Measurements from ENCODE around the gene SLC66A1.

DNA sequence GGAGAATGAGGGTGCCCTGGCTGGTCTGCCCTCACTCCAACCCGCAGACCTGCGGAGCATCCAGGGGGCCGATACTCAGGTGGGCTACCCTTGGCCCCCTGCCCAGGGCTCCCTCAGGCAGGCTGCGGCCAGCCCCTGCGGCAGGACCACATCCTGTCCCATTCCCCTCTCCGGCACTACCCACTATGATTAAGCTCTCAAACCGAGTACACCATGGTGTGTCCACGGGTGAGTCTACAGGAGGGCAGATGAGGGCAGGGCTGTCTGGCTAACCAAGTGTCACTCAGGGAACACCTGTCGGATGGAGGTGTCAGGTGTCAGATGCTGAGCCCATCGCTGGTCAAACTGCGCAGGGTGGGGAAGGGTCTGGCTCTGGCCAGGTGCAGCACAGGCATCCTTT is 47.2 kb downstream of the SLC66A1 start:
- no peak for TF ChIP-seq POLR2A (IDR thresholded peaks at IDR 0.05; ENCODE audit: low read length)
- no peak for TF ChIP-seq GATA1 (IDR thresholded peaks at IDR 0.05; ENCODE audit: low read depth, low read length)

All from erythroblast (primary cell).